Right cardiac atrium (tissue), 5 donors: Measurements from ENCODE around the gene COL5A2. TPM values are rescaled to one million over a fixed set of nuclear protein-coding genes. Genes with fewer than 3 reads are reported as not detected.

Source experiments
- ATAC-seq, 2 donors: fragments of 200-7000 bp; cut with Tn5 transposase; one replicate each; pipeline versions ENCODE4 v1.8.0 to v1.9.1; 2020; ENCODE audit warnings: moderate library complexity in 2 of 2, mild to moderate bottlenecking in 1 of 2
- DNase-seq, 3 donors: peaks; one replicate each; pipeline ENCODE4 v3.0.0-alpha.2; 2020
- H3K27ac ChIP-seq: one replicate; pipeline ENCODE4 v1.5.1; 2013; ENCODE audit warnings: mild to moderate bottlenecking, low read length, control low read depth, moderate library complexity
- H3K27me3 ChIP-seq: one replicate; pipeline ENCODE4 v1.6.1; 2013; ENCODE audit not compliant: control insufficient read depth, insufficient read depth
- H3K4me1 ChIP-seq: one replicate; pipeline ENCODE4 v1.6.1; 2013; ENCODE audit warnings: low read length; ENCODE audit not compliant: control insufficient read depth, insufficient read depth
- H3K4me3 ChIP-seq: one replicate; pipeline ENCODE4 v1.5.1; 2013; ENCODE audit warnings: low read length, control low read depth
- H3K9me3 ChIP-seq: one replicate; pipeline ENCODE4 v1.6.1; 2013; ENCODE audit warnings: low read length; ENCODE audit not compliant: control insufficient read depth
- WGBS: extraction: QIAGEN DNeasy Blood & Tissue Kit; methylation state at CpG from one replicate; pipeline ENCODE4 v1.1.7; 2013; 5-methylcytosine and 5-hydroxymethylcytosine counted together
- intact Hi-C, 4 donors: fragments of 100-400 bp; cut with DNase I; formaldehyde crosslinking; loops; one replicate each; pipeline versions ENCODE4 v1.11.0 to v1.14.0; 2022 to 2023
- polyA plus RNA-seq: library from polyadenylated mRNA; stranded (reverse); fragments of 200-250 nt; gene quantifications from one replicate; pipeline ENCODE4 v1.2.3, GENCODE V29; 2013
- total RNA-seq, 4 donors: library from RNA; stranded (reverse); fragmentation: NEBNext Ultra II Directional; extraction: Animal tissue kit (Norgen Biotek cat#: 25700); gene quantifications; one replicate each; pipeline ENCODE4 v1.2.1, GENCODE V29; 2021
- donor health status: healthy with polysubstance abuse.
- donor health status: DM: no; HTN: yes; CAD: no.
- donor health status: DM: no; HTN: no; CAD: no.
- donor health status: DM: no; HTN: yes; CAD: no; lungs with severe emphysema.
- donor health status: DM: yes; HTN: yes; CAD: no.

The COL5A2 gene
- total and polyA plus RNA-seq, 5 donors: 9.0 to 26.6 (median 14.3) TPM

GRCh38 chr2:189147361-189147760 is 32.2 kb downstream of the COL5A2 start:
- Histone ChIP-seq H3K9me3 (no peaks in the 10 kb centered on the region), H3K4me3 (no peak overlapping the region), H3K27me3 (no peaks in the 10 kb centered on the region), H3K4me1 (no peaks in the 10 kb centered on the region), H3K27ac (no peak overlapping the region)
- DNase-seq: no peak
- WGBS: 87% methylated on average over 2 of the region's 2 CpGs
- intact Hi-C loops: no loop called here
- no peak for ATAC-seq

- no peak overlapping the region for H3K27ac ChIP-seq
- 27% methylated on average over 2 of the region's 2 CpGs for WGBS
- H3K4me3 ChIP-seq: no peak overlapping the region
- DNase-seq (no peak), ATAC-seq (no peak)
- intact Hi-C loops: no loop called here
- H3K27me3 ChIP-seq: no peaks in the 10 kb centered on the region
- H3K4me1 ChIP-seq: no peaks in the 10 kb centered on the region
- no peaks in the 10 kb centered on the region for H3K9me3 ChIP-seq
These were observed 33.0 kb downstream of the COL5A2 start for GRCh38 chr2:189146553-189146952.

GRCh38 chr2:189144700-189145211 is 34.8 kb downstream of the COL5A2 start:
- Histone ChIP-seq H3K9me3 (no peaks in the 10 kb centered on the region), H3K4me3 (no peak overlapping the region), H3K4me1 (no peaks in the 10 kb centered on the region), H3K27me3 (no peaks in the 10 kb centered on the region), H3K27ac (no peak overlapping the region)
- ATAC-seq (peak; percentile 18 to 64), DNase-seq (no peak)
- 72% methylated on average over 3 of the region's 3 CpGs for WGBS
- intact Hi-C loops: no loop called here

- ATAC-seq: no peak
- no peak overlapping the region for H3K4me3 ChIP-seq
- H3K4me1 ChIP-seq: no peaks in the 10 kb centered on the region
- H3K27ac ChIP-seq: no peak overlapping the region
- no peaks in the 10 kb centered on the region for H3K27me3 ChIP-seq
- intact Hi-C loops: no loop called here
- DNase-seq: no peak
- 73% methylated on average over 2 of the region's 2 CpGs for WGBS
- H3K9me3 ChIP-seq: no peaks in the 10 kb centered on the region
These were observed 35.6 kb downstream of the COL5A2 start for GRCh38 chr2:189143925-189144324.

- no peak for DNase-seq
- H3K4me1 ChIP-seq: no peaks in the 10 kb centered on the region
- H3K27me3 ChIP-seq: no peaks in the 10 kb centered on the region
- H3K27ac ChIP-seq: no peak overlapping the region
- intact Hi-C loops: no loop called here
- no peaks in the 10 kb centered on the region for H3K9me3 ChIP-seq
- peak in 1 of 2 donors; percentile 25 for ATAC-seq
- H3K4me3 ChIP-seq: no peak overlapping the region
- WGBS: 94% methylated on average over 4 of the region's 4 CpGs
These were observed 36.4 kb downstream of the COL5A2 start for GRCh38 chr2:189142893-189143759.

- H3K27ac ChIP-seq: no peak overlapping the region
- no peak for ATAC-seq
- intact Hi-C loops: no loop called here
- 94% methylated on average over 5 of the region's 5 CpGs for WGBS
- no peaks in the 10 kb centered on the region for H3K4me1 ChIP-seq
- DNase-seq: no peak
- no peak overlapping the region for H3K4me3 ChIP-seq
- no peaks in the 10 kb centered on the region for H3K9me3 ChIP-seq
- no peaks in the 10 kb centered on the region for H3K27me3 ChIP-seq
These were observed 40.8 kb downstream of the COL5A2 start for GRCh38 chr2:189138800-189139199.

GRCh38 chr2:189137519-189137918 is 42.0 kb downstream of the COL5A2 start:
- 96% methylated on average over 1 of the region's 1 CpG for WGBS
- peak in 2 of 3 donors; percentile 12 to 52 for DNase-seq

GRCh38 chr2:189134485-189134884 is 45.1 kb downstream of the COL5A2 start:
- H3K4me3 ChIP-seq: no peak overlapping the region
- no peaks in the 10 kb centered on the region for H3K4me1 ChIP-seq
- intact Hi-C loops: no loop called here
- DNase-seq (no peak), ATAC-seq (no peak)
- no peak overlapping the region for H3K27ac ChIP-seq
- 47% methylated on average over 4 of the region's 4 CpGs for WGBS
- no peaks in the 10 kb centered on the region for H3K27me3 ChIP-seq
- H3K9me3 ChIP-seq: no peaks in the 10 kb centered on the region

More at GRCh38 chr2:189137519-189137918, 42.0 kb downstream of the COL5A2 start:
- Histone ChIP-seq H3K4me1 (no peaks in the 10 kb centered on the region), H3K4me3 (no peak overlapping the region), H3K9me3 (no peaks in the 10 kb centered on the region), H3K27ac (no peak overlapping the region), H3K27me3 (no peaks in the 10 kb centered on the region)
- intact Hi-C loops: no loop called here
- ATAC-seq: no peak

- H3K9me3 ChIP-seq: no peaks in the 10 kb centered on the region
- 60% methylated on average over 3 of the region's 3 CpGs for WGBS
- intact Hi-C loops: no loop called here
- H3K4me1 ChIP-seq: no peaks in the 10 kb centered on the region
- ATAC-seq (no peak), DNase-seq (no peak)
- H3K4me3 ChIP-seq: no peak overlapping the region
- no peak overlapping the region for H3K27ac ChIP-seq
- H3K27me3 ChIP-seq: no peaks in the 10 kb centered on the region
These were observed 47.6 kb downstream of the COL5A2 start for GRCh38 chr2:189131991-189132390.

- Histone ChIP-seq H3K27me3 (no peaks in the 10 kb centered on the region), H3K4me1 (no peaks in the 10 kb centered on the region), H3K9me3 (no peaks in the 10 kb centered on the region), H3K27ac (no peak overlapping the region), H3K4me3 (no peak overlapping the region)
- DNase-seq: no peak
- intact Hi-C loops: no loop called here
- no peak for ATAC-seq
- 65% methylated on average over 2 of the region's 2 CpGs for WGBS
These were observed 49.6 kb downstream of the COL5A2 start for GRCh38 chr2:189129971-189130370.

- H3K4me3 ChIP-seq: no peak overlapping the region
- 59% methylated on average over 4 of the region's 4 CpGs for WGBS
- H3K4me1 ChIP-seq: no peaks in the 10 kb centered on the region
- no peaks in the 10 kb centered on the region for H3K9me3 ChIP-seq
- H3K27me3 ChIP-seq: no peaks in the 10 kb centered on the region
- no peak overlapping the region for H3K27ac ChIP-seq
- intact Hi-C loops: no loop called here
- no peak for ATAC-seq
- no peak for DNase-seq
These were observed 50.6 kb downstream of the COL5A2 start for GRCh38 chr2:189128970-189129369.
